GM23338 (cell line): ENCODE data around the gene TAF10.

ENCODE experiments used
- CREB1 ChIP-seq: fragments of 250-450 bp; sonication (Bioruptor Pico); IDR thresholded peaks from 2 replicates; pipeline ENCODE4 v1.5.0; 2020; ENCODE audit warnings: low read depth, mild to moderate bottlenecking, moderate library complexity
- EZH2 ChIP-seq: fragments of 200-600 bp; sonication (generic); IDR thresholded peaks from one replicate; pipeline ENCODE4 v1.8.0; 2017; ENCODE audit warnings: antibody characterized with exemption, mild to moderate bottlenecking, low read depth; ENCODE audit not compliant: unreplicated experiment
- EZH2phosphoT487 ChIP-seq: fragments of 200-600 bp; sonication (generic); IDR thresholded peaks from one replicate; pipeline ENCODE4 v1.8.1; 2018; ENCODE audit warnings: antibody characterized with exemption; ENCODE audit not compliant: unreplicated experiment
- TF ChIP-seq, protein P1 (sequence below), 2 experiments: fragments of 200-600 bp in 1 of 2; sonication (generic) in 1 of 2; conservative IDR thresholded peaks; 2 replicates each; pipeline versions ENCODE4 v1.5.1 to v1.6.1; 2016 to 2017; ENCODE audit warnings: antibody characterized with exemption in 2 of 2, low read depth in 2 of 2, mild to moderate bottlenecking in 2 of 2, moderate library complexity in 1 of 2

DNA sequence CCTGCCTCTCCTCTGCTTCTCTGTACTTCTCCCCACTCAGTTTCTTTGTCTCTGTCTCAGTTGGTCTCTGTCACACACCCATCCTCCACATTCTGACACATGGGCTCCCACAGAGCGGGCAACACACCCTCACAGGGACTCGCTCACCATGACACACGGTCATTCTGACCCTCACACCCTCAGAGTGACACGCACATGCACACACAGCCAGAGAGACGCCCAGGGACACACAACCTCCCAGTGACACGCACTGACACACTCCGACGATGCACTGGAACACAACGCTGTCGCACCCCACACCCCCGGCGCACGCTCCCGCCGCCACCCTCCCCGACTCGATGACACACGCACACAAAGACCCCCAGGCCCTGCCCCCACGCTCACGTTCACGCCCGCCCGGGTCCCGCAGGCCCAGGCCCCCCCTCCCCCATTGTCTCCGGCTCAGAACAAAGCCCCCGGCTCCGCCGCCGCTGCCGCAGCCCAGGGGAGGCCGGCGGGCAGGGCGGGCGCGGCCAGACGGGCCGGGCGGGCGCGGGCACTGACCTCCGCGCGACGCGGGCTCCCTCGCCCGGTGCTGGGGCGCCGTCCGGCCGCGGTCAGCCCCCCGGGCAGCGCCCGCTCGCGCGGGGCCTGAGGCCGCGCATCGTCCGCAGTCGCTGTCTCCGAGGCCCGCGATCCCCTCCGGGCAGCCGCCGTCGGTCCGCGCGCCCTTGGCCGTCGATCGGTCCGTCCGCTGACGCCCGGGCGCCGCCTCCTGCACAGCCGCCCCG, 43.2 kb upstream of the TAF10 start:
- TF ChIP-seq, protein P1, sequence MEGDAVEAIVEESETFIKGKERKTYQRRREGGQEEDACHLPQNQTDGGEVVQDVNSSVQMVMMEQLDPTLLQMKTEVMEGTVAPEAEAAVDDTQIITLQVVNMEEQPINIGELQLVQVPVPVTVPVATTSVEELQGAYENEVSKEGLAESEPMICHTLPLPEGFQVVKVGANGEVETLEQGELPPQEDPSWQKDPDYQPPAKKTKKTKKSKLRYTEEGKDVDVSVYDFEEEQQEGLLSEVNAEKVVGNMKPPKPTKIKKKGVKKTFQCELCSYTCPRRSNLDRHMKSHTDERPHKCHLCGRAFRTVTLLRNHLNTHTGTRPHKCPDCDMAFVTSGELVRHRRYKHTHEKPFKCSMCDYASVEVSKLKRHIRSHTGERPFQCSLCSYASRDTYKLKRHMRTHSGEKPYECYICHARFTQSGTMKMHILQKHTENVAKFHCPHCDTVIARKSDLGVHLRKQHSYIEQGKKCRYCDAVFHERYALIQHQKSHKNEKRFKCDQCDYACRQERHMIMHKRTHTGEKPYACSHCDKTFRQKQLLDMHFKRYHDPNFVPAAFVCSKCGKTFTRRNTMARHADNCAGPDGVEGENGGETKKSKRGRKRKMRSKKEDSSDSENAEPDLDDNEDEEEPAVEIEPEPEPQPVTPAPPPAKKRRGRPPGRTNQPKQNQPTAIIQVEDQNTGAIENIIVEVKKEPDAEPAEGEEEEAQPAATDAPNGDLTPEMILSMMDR (conservative IDR thresholded peaks at IDR 0.05; ENCODE audit: low read depth in 2 of 2) = no peak
- TF ChIP-seq CREB1 (no peak), EZH2 (no peak), EZH2phosphoT487 (no peak)
